Mammary epithelial cell (primary cell): Measurements from ENCODE around the gene PMF1.

Experiments
- EZH2 ChIP-seq: IDR thresholded peaks from 2 replicates; pipeline ENCODE4 v1.6.1; 2012; ENCODE audit warnings: low read length, inconsistent platforms, borderline replicate concordance
- TF ChIP-seq, protein P1 (sequence below), 2 donors: IDR thresholded peaks in 1 of 2; conservative IDR thresholded peaks in 1 of 2; 2 replicates each; pipeline ENCODE4 v1.5.1; 2011 to 2012; ENCODE audit warnings: inconsistent platforms in 2 of 2, low read length in 2 of 2, mild to moderate bottlenecking in 2 of 2, control low read depth in 1 of 2, low read depth in 1 of 2; ENCODE audit not compliant: insufficient read depth in 1 of 2; ENCODE audit errors: extremely low read depth in 1 of 2

DNA sequence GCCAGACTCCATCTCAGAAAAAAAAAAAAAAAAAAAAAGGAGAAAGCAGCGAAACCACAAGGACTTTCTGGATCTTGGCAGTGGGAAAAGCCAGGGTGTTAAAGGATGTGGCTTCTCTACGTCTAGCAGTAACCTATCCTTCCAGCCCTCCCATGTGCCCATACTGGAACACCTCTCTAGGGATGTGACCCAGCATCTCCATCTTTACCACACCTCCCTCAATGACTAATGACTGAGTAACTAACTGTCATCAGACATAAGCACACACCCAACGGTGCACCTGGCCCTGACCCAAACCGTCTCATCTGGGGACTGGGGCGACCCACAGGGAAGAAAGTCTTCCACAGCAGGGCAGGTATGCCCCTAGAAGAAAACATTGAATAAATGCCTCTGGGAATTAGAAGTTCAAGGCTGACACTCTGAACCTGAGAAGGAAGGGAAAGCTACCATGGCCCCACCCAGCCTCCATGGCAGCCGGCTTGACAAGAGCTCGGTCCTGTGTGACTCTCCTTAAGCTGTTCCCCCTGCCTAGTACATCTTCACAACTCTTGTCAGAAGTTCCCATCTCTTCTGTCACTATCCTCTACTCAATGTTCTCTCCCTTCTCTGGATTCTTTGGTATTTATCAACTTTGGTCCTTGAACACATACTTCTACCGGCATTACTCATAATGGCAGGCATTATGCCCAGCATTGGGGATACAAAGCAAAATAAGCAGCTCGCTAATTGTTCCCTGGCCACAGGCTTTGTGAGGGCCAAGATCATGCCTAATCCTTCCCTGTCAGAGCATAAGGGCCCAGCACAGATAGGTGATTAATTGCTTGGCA, 49.9 kb downstream of the PMF1 start:
- TF ChIP-seq, protein P1, sequence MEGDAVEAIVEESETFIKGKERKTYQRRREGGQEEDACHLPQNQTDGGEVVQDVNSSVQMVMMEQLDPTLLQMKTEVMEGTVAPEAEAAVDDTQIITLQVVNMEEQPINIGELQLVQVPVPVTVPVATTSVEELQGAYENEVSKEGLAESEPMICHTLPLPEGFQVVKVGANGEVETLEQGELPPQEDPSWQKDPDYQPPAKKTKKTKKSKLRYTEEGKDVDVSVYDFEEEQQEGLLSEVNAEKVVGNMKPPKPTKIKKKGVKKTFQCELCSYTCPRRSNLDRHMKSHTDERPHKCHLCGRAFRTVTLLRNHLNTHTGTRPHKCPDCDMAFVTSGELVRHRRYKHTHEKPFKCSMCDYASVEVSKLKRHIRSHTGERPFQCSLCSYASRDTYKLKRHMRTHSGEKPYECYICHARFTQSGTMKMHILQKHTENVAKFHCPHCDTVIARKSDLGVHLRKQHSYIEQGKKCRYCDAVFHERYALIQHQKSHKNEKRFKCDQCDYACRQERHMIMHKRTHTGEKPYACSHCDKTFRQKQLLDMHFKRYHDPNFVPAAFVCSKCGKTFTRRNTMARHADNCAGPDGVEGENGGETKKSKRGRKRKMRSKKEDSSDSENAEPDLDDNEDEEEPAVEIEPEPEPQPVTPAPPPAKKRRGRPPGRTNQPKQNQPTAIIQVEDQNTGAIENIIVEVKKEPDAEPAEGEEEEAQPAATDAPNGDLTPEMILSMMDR (conservative IDR thresholded peaks at IDR 0.05 in 1 of 2, IDR thresholded peaks at IDR 0.05 in 1 of 2; ENCODE audit: extremely low read depth in 1 of 2, insufficient read depth in 1 of 2, low read depth in 1 of 2, low read length in 2 of 2) = no peak
- no peak for TF ChIP-seq EZH2
